Activated T-cell treated with anti-CD3 and anti-CD28 coated beads for 1 hour (primary cell): Measurements from ENCODE around the gene CDYL.

Experiments used
- DNase-seq: peaks from one replicate; pipeline ENCODE4 v3.0.0-alpha.2; 2020; ENCODE audit warnings: low read depth

Gene CDYL

DNA sequence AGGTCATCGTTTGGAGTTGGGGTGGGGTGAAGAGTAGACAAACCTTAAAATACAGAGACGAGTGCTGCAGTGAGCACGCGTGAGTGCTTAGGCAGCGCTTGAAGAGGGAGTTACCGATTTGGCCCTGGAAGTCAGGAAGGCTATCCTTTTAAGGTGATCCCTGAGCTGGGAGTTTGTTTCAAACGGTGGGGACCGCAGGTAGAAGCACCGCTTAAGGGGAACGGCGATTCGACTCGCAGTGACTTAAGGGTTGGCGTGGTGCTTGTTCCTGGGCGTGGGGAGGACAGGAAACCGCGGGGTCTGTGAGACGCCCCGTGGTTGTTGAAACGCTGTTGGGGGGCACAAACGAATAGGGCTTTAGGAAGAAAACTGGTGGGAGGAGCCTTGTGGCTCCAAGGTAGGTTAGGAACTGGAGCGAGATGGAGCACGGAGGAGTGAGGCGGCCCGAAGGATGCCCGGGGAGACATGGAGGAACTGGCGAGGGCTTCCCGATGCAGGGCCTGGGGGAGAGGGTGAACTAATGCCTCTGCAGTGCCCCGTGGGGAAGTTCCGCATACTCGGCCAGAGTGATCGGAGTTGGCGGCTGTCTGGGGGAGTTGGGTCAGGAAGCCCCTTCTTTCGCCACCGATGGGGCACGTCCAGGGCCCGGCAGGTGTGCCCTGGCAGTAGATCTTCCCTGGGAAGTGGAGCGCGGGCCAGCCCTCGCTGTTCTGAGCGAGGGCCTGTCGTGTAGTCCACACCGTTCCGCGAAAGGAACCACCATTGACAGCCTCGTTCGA lies 1.3 kb upstream of the CDYL start:
- DNase-seq = peak; percentile 18

DNA sequence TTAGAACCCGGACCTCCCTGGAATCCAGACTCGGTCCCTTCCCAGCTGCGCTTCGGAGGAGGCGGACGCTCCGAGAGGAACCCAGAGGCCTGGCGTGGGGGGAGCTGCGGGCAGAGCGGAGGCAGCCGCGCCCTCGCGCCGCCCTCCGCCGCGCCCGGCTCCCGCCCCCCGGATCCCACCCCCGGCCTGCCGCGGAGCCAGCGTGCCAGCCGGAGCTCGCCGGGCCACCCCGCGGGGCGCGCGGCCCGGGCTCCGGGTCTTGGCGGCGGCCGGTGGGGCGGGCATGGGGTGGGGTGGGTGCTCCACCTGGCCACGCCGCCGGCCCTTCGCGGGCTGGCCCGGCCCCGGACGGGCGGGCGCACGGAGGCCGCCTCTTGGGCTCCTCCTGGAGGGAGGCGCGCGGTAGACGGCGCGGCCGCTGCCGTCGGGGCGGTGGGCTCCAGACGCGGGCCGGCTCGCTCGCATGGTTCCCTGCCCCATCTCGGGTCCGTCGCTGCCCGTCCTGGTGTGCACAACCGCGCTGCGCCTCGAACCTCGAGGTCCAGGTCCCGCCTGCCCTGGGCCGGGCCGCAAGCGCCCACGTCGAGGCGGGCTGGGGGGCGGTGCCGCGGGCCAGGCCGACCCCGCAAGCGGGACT lies 592 bp upstream of the CDYL start:
- peak; percentile 49 for DNase-seq

DNA sequence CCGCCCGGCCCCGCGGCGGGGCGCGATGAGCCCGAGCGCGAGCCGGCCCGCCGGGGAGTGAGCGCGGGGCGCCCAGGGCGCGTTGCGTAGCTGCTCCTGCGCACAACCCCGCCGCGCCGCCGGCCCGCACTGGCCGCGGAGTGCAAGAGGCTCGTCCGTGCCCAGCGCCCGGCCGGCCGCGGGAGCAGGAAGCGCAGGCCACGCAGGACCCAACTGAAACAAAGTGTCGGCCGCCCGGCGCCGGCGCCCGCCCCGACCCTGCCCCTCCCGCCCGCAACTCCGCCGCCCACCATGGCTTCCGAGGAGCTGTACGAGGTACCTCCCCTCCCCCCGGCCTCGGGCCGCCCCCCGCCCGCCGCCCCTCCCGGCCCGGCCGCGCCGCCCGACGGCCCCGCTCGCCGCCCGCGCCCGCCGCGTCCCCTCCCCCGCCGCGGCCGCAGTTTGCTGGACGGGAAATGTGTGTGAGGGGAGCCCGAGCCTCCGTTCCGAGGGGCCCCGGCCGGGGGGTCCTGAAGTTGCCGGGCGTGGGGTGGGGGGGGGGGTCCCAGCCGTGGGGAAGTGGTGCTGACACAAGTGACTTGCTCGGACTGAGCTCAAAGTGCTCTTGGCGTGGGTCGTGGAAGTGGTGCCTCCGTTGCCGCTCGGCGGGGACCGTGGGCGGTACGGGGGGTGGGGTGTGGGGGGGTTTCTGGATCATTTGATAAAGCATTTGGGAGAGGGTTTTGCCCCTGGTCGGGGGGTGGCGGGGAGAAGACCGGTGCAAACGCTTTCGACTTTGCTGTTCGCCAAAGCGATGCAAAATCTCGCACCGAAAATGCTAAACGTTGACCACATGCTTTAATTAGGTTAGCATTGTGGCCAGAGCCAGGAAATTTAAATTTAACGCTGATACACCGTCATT lies 539 bp downstream of the CDYL start:
- peak; percentile 17 for DNase-seq

GRCh38 chr6:4777394-4777935 lies 1.3 kb downstream of the CDYL start:
- no peak for DNase-seq

GRCh38 chr6:4778086-4778485 lies 1.9 kb downstream of the CDYL start:
- DNase-seq = no peak

DNA sequence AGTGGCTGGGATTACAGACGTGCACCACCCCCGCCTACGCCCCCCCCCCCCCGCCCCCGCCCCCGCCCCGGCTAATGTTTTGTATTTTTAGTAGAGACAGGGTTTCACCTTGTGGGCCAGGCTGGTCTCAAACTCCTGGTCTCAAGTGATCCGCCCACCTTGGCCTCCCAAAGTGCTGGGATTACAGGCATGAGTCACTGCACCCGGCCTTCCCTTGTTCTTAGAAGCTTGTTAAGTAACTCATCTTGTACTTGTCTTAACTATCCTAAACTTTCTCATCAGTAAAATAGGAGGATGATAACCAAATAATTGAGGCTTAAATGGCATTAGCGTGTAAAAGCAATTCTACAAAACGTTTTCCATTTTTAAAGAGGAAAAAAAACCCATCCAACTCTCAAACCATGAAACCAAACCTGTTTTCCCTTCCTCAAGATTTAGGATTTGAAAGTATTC lies 4.2 kb downstream of the CDYL start:
- no peak for DNase-seq

DNA sequence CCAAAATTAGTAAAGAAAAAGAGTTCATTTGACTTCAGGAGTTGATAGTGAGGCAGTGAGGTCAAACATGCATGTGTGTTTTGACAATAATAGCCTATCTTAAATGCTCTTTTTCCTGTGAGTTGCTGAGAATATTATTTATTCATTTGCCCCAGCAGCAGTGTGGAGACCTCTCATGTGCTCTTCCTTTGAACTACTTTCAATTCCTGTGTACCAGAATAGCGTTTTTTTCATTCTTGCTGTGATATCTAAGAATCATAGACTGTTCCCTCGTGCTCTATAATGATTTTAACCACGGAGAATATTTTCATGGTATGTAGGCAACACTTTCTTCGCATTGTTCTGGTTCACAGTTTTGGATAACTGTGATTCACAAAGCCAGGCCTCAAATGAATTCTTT lies 5.2 kb downstream of the CDYL start:
- no peak for DNase-seq

DNA sequence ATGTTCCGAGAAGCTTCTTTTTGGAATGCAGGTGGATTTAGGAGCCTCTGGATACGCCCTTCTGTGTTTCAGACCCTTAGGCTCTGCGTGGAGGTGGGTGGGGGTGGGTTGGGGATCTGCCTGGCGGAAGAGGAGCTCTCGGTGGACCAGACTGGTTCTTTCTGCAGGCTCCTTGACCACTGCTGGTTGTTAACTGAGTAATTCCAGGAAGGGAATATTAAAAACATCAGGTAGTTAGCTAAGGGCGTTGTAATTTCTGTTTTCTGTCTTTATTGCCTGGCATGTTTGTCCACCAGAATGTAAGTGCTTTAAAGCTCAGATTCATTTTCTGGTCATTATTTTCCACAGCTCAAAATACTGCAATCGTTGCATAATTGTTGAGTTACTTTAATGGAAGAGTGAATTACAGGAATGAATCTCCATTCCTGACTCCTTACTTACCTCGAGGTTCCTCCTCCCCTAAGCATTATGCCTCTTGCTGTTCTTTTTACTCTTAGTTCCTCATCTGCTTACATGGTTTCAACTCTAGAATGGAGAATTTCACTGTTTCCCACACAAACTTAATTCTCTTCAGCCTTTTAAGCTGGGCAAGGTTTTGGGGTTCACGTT lies 5.9 kb downstream of the CDYL start:
- no peak for DNase-seq

DNA sequence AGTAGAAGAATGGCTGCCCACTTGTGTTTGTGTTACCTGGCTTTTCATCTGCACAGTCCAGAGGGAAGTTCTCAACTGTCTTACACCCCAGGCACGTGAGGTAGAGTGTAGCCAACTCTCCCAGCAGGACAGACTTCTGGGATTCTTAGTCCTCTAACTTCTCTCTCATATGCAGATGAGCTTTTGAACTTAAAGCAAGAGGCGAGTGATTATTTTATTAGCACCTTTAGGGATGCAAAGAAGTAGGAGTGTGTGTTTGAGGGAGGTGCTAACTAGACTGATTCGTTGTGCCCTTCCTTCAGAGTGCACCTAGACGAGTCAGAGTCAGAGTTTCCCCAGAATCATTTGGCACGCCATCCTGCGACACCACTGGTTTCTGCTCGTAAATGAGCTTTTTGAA lies 10.8 kb downstream of the CDYL start:
- DNase-seq = no peak

GRCh38 chr6:4788482-4788881 lies 12.3 kb downstream of the CDYL start:
- DNase-seq = no peak

GRCh38 chr6:4788953-4789584 lies 12.9 kb downstream of the CDYL start:
- DNase-seq = no peak

GRCh38 chr6:4790158-4790899 lies 14.1 kb downstream of the CDYL start:
- DNase-seq = no peak

DNA sequence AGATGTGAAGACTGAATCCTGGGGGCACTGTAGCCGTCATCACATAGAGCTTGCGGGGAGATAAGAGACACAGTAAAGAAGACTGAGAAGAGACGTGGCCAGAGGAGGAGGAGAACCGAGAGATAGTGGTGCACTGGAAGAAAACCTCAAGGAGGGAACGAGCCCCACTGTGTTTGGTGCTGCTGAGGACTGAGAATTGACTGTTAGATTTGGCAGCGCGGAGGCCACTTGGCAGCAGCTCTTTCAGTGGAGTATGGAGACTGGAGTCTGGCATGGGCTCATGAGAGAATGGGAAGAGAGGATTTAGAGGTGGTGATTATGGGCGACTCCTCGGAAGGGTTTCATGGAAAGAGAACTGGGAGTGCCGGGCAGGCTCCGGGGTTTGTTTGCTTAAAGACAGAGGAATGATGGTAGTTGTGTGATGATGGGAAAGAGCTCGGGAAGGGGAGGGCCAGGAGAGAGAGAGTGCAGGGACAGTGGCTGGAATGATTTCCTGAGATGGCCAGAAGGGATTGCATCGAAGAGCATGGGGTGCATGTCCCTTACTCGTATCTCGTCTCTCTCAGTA lies 18.0 kb downstream of the CDYL start:
- DNase-seq = no peak

- no peak for DNase-seq
These were observed 21.4 kb downstream of the CDYL start for GRCh38 chr6:4797587-4797986.

DNA sequence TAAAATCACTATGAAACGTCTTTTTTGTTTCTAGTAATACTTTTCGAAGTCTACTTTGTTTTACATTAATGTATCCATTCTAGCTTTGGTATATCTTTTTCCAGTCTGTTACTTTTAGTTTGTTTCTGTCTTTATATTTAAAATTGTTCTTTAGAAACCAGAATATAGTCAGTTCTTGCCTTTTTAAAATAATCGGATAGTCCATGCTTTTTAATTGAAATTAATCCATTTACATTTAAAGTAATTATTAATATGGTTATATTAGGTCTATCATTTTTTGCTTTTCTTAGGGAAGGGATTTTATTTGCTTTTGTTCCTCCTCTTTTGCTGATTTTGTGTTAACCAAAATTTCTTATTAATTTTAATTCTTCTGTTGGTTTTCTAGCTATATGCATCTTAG lies 23.7 kb downstream of the CDYL start:
- DNase-seq = no peak

DNA sequence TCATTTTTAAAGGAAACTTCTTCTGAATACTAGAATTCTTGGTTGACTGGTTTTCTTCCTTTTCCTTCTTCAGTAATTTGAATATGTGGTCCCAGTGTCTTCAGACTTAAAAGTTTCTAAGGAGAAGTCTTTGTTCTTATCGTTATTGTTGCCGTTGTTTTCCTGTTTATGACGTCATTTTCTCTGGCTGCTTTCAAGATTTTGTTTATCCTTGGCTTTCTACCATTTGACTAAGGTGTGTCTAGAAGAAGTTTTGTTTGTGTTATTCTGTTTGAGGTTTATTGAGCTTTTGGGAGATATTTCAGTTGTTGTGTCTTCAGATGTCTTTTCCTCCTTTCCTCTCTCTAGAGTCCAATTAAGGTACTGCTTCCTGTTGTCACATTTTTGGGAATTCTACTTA lies 24.5 kb downstream of the CDYL start:
- no peak for DNase-seq

GRCh38 chr6:4801491-4802110 lies 25.4 kb downstream of the CDYL start:
- no peak for DNase-seq

DNA sequence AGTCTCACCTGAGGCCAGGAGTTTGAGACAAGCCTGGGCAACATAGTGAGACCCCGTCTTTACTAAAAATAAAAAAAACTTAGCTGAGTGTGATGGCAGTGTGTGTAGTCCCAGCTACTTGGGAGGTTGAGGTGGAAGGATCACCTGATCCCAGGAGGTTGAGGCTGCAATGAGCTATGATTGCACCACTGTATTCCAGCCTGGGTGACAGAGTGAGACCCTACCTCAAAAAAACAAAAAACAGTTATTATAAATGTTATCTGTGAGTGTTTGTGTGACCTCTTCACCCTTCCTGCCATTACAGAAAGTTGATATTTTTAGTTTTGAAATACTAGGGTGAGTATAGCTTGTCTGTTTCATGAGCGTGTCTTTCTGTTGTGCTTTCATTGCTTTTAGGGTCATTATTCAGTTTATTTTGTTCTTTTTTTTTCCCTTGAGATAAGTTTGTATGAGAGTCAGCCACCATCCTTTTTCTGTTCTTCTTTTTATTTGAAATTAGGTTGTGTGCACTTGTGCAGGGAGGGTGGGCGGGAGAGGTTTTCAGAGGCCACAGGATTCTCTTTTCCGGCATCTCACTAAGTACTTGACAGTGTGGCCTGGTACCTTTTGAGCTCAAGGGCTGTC lies 26.2 kb downstream of the CDYL start:
- no peak for DNase-seq

GRCh38 chr6:4803343-4803744 lies 27.1 kb downstream of the CDYL start:
- no peak for DNase-seq

- no peak for DNase-seq
These were observed 27.9 kb downstream of the CDYL start for GRCh38 chr6:4804095-4804494.
